Transverse colon (tissue), 4 donors: ENCODE results near the gene PGM5. TPM values are rescaled to one million over a fixed set of nuclear protein-coding genes. Genes with fewer than 3 reads are reported as not detected.
A peak's percentile ranks its signal among the peaks of the same experiment; 100 is the strongest.

ENCODE experiments used
- DNase-seq: peaks from one replicate; pipeline ENCODE4 v3.0.0-alpha.2; 2019
- H3K27ac ChIP-seq, 4 donors: fragments of 200-600 bp; sonication (generic); 2 replicates each; pipeline ENCODE4 v1.5.1; 2016 to 2018; ENCODE audit warnings: inconsistent platforms in 4 of 4
- H3K27me3 ChIP-seq: fragments of 200-600 bp; sonication (generic); 2 replicates; pipeline ENCODE4 v1.5.1; 2017; ENCODE audit warnings: inconsistent platforms
- H3K36me3 ChIP-seq, 4 donors: fragments of 200-600 bp; sonication (generic); 2 replicates each; pipeline ENCODE4 v1.5.1; 2017 to 2019; ENCODE audit warnings: inconsistent platforms in 4 of 4
- H3K4me1 ChIP-seq, 4 donors: fragments of 200-600 bp; sonication (generic); 2 replicates each; pipeline ENCODE4 v1.5.1; 2017 to 2020; ENCODE audit warnings: inconsistent platforms in 4 of 4
- H3K4me3 ChIP-seq, 4 donors: fragments of 200-600 bp; sonication (generic); 1 replicate in 1 of 4; 2 replicates in 3 of 4; pipeline versions ENCODE4 v1.5.1 to v1.6.1; 2017 to 2019; ENCODE audit warnings: inconsistent platforms in 4 of 4
- H3K9me3 ChIP-seq, 2 donors: fragments of 200-600 bp; sonication (generic); 2 replicates each; pipeline ENCODE4 v1.5.1; 2017 to 2019; ENCODE audit warnings: inconsistent platforms in 2 of 2
- CTCF ChIP-seq, 5 experiments: fragments of 200-600 bp in 3 of 5; fragments of 450-650 bp in 2 of 5; sonication (generic) in 3 of 5; IDR thresholded peaks; 1 replicate in 2 of 5; 2 replicates in 3 of 5; pipeline ENCODE4 v1.5.1; 2016 to 2017; ENCODE audit warnings: antibody characterized with exemption in 5 of 5, inconsistent platforms in 3 of 5, mild to moderate bottlenecking in 2 of 5, moderate library complexity in 1 of 5
- EP300 ChIP-seq: sonication (generic); formaldehyde crosslinking; IDR thresholded peaks from one replicate; pipeline ENCODE4 v1.6.1; 2017; ENCODE audit warnings: antibody characterized with exemption, low read depth
- POLR2A ChIP-seq: fragments of 450-650 bp; IDR thresholded peaks from one replicate; pipeline ENCODE4 v1.6.1; 2016; ENCODE audit warnings: antibody characterized with exemption, mild to moderate bottlenecking, moderate library complexity
- POLR2AphosphoS5 ChIP-seq, 3 donors: sonication (generic); formaldehyde crosslinking; IDR thresholded peaks; one replicate each; pipeline ENCODE4 v1.6.1; 2016; ENCODE audit warnings: antibody characterized with exemption in 3 of 3
- WGBS, 2 donors: methylation state at CpG; one replicate each; pipeline ENCODE4 v1.1.5; 2018; ENCODE audit warnings: low coverage in 1 of 2; 5-methylcytosine and 5-hydroxymethylcytosine counted together
- in situ Hi-C, 4 donors: fragments of 200-750 bp; cut with MboI; loops; one replicate each; pipeline versions ENCODE4 v1.15.0 to v1.15.1; 2017; ENCODE audit warnings: low sequenced_read_pairs in 3 of 4, low pct_ligation_motif_present in 1 of 4, low pct_unique_long_range_greater_than_20kb in 1 of 4
- intact Hi-C: fragments of 100-400 bp; cut with DNase I; formaldehyde crosslinking; loops from one replicate; pipeline ENCODE4 v1.15.1; 2023; ENCODE audit warnings: low total_unique reads
- total RNA-seq, 4 donors: library from RNA; depleted of rRNA; stranded (reverse); fragments of >200 nt; gene quantifications; one replicate each; pipeline ENCODE4 v1.1.0, GENCODE V29; 2016

PGM5 gene
- total RNA-seq, 4 donors from 2014 or later: 78.2 to 94.9 (median 89.4) TPM

- intact Hi-C loops: no loop called here
- in situ Hi-C loops: no loop called here
- no peak for DNase-seq
- peaks cover 0 to 8% (median 0%) of the 10 kb centered on the region in 4 donors for H3K4me1 ChIP-seq
- no peak overlapping the region for H3K4me3 ChIP-seq
- no peaks in the 10 kb centered on the region for H3K36me3 ChIP-seq
- 67 to 87% methylated on average over 2 of the region's 2 CpGs for WGBS, 2 donors
- peak overlapping the region in 3 of 4 donors; percentile 67 to 76 (median 74) for H3K27ac ChIP-seq
- no peaks in the 10 kb centered on the region for H3K9me3 ChIP-seq
- TF ChIP-seq POLR2AphosphoS5 (IDR thresholded peaks at IDR 0.05): no peak
- no peak for TF ChIP-seq CTCF (IDR thresholded peaks at IDR 0.05)
- no peak for TF ChIP-seq EP300
- TF ChIP-seq POLR2A: no peak
- no peaks in the 10 kb centered on the region for H3K27me3 ChIP-seq
These were observed 142.4 kb downstream of the PGM5 start for GRCh38 chr9:68498816-68499215.

- in situ Hi-C loops: no loop called here
- Histone ChIP-seq H3K4me3 (no peak overlapping the region), H3K27me3 (no peaks in the 10 kb centered on the region), H3K27ac (peak overlapping the region; percentile 54 to 76 (median 70)), H3K9me3 (no peaks in the 10 kb centered on the region), H3K4me1 (peaks cover 0 to 4% (median 1%) of the 10 kb centered on the region in 4 donors), H3K36me3 (no peaks in the 10 kb centered on the region)
- TF ChIP-seq POLR2A (no peak), POLR2AphosphoS5 (IDR thresholded peaks at IDR 0.05) (no peak), CTCF (IDR thresholded peaks at IDR 0.05) (no peak), EP300 (no peak)
- no peak for DNase-seq
- intact Hi-C loops: no loop called here
- 62 to 73% methylated on average over 6 to 9 of the region's 9 CpGs for WGBS, 2 donors
These were observed 144.3 kb downstream of the PGM5 start for GRCh38 chr9:68500457-68501381.

GRCh38 chr9:68502279-68502678 is 145.9 kb downstream of the PGM5 start:
- Histone ChIP-seq H3K4me3 (no peak overlapping the region), H3K9me3 (no peaks in the 10 kb centered on the region), H3K4me1 (peaks cover 0 to 20% (median 12%) of the 10 kb centered on the region in 4 donors), H3K36me3 (no peaks in the 10 kb centered on the region), H3K27ac (peak overlapping the region in 3 of 4 donors; percentile 67 to 76 (median 74)), H3K27me3 (no peaks in the 10 kb centered on the region)
- DNase-seq: no peak
- intact Hi-C loops (no loop called here), in situ Hi-C loops (no loop called here)
- TF ChIP-seq POLR2AphosphoS5 (IDR thresholded peaks at IDR 0.05) (no peak), EP300 (no peak), CTCF (IDR thresholded peaks at IDR 0.05) (no peak), POLR2A (no peak)
- WGBS, 2 donors: 82 to 92% methylated on average over 4 of the region's 4 CpGs

- no peak for DNase-seq
- peaks cover 0 to 26% (median 13%) of the 10 kb centered on the region in 4 donors for H3K4me1 ChIP-seq
- H3K36me3 ChIP-seq: no peaks in the 10 kb centered on the region
- WGBS, 2 donors: 26 to 40% methylated on average over 2 to 4 of the region's 4 CpGs
- intact Hi-C loops (no loop called here), in situ Hi-C loops (no loop called here)
- H3K27me3 ChIP-seq: no peaks in the 10 kb centered on the region
- H3K4me3 ChIP-seq: no peak overlapping the region
- TF ChIP-seq CTCF (IDR thresholded peaks at IDR 0.05) (no peak), EP300 (no peak), POLR2AphosphoS5 (IDR thresholded peaks at IDR 0.05) (no peak), POLR2A (no peak)
- H3K9me3 ChIP-seq: no peaks in the 10 kb centered on the region
- peak overlapping the region; percentile 62 to 68 (median 65) for H3K27ac ChIP-seq
These were observed 149.4 kb downstream of the PGM5 start for GRCh38 chr9:68505681-68506409.
